HepG2 (cell line): ENCODE data around the gene CDH23. TPM values are rescaled to one million over a fixed set of nuclear protein-coding genes. Genes with fewer than 3 reads are reported as not detected.
A peak's percentile ranks its signal among the peaks of the same experiment; 100 is the strongest.

ENCODE experiments used
- ATAC-seq: fragments of 200-7000 bp; cut with Tn5 transposase; 3 replicates; pipeline ENCODE4 v1.9.1; 2020; ENCODE audit warnings: mild to moderate bottlenecking, moderate library complexity
- BruUV-seq: library from RNA; stranded (reverse); fragments of 400-500 nt; replicated peaks from 2 replicates; lab custom pipeline; 2021; lab: Mats Ljungman, UMichigan
- CTCF ChIA-PET: fragments of 300-600 bp; formaldehyde crosslinking; extraction: SDS; loops from one replicate; lab custom pipeline; 2021; ENCODE audit warnings: low total read pairs, inconsistent platforms, low intra/inter-chr PET ratio; lab: Yijun Ruan, JAX
- POLR2A ChIA-PET: fragments of 350-600 bp; sonication (Branson Sonifier 250); formaldehyde crosslinking; loops from one replicate; lab custom pipeline; 2020; ENCODE audit warnings: antibody characterized with exemption, inconsistent platforms; lab: Yijun Ruan, JAX
- DNase-seq: peaks from one replicate; pipeline ENCODE4 v3.0.0-alpha.2; 2015; ENCODE audit warnings: low spot score
- FAIRE-seq: peaks from 3 replicates; lab custom pipeline; 2011; peaks lifted over from hg19 to GRCh38; lab: Jason Lieb, UNC
- H2AFZ ChIP-seq: one replicate; pipeline ENCODE4 v1.6.1; 2011; ENCODE audit warnings: low read length, inconsistent platforms
- H3K27ac ChIP-seq: fragments of 300-600 bp; 3 replicates; pipeline ENCODE4 v1.8.0; 2011; ENCODE audit warnings: mixed run types, mild to moderate bottlenecking, mixed read lengths, low read length, inconsistent platforms; ENCODE audit not compliant: insufficient read depth; ENCODE audit errors: extremely low read length
- H3K27me3 ChIP-seq, 2 experiments: fragments of 200-600 bp in 1 of 2; 2 replicates in 1 of 2; 3 replicates in 1 of 2; pipeline versions ENCODE4 v1.6.0 to v1.8.0; 2011; ENCODE audit warnings: low read length in 2 of 2, mild to moderate bottlenecking in 2 of 2, moderate library complexity in 2 of 2, inconsistent platforms in 1 of 2; ENCODE audit not compliant: insufficient read depth in 2 of 2, control insufficient read depth in 1 of 2
- H3K36me3 ChIP-seq, 2 experiments: fragments of 200-600 bp in 1 of 2; replicated peaks in 1 of 2; 2 replicates in 1 of 2; 3 replicates in 1 of 2; pipeline versions ENCODE4 v1.5.1 to v1.8.0; 2011; ENCODE audit warnings: low read length in 2 of 2, inconsistent platforms in 1 of 2; ENCODE audit not compliant: insufficient read depth in 2 of 2, control insufficient read depth in 1 of 2
- H3K4me1 ChIP-seq: 2 replicates; pipeline ENCODE4 v1.5.1; 2012; ENCODE audit warnings: low read length, inconsistent platforms; ENCODE audit not compliant: insufficient read depth
- H3K4me2 ChIP-seq: 2 replicates; pipeline ENCODE4 v1.6.0; 2011; ENCODE audit warnings: low read depth, low read length, inconsistent platforms
- H3K4me3 ChIP-seq, 3 experiments: fragments of 200-600 bp in 1 of 3; sonication (generic), shearing (Covaris generic) in 1 of 3; replicated peaks in 1 of 3; 2 replicates each; pipeline ENCODE4 v1.5.1; 2011 to 2016; ENCODE audit warnings: low read length in 3 of 3, inconsistent platforms in 2 of 3, low read depth in 2 of 3, mild to moderate bottlenecking in 2 of 3, control low read depth in 1 of 3, mixed read lengths in 1 of 3; ENCODE audit not compliant: insufficient read depth in 1 of 3
- H3K79me2 ChIP-seq: one replicate; pipeline ENCODE4 v1.6.1; 2011; ENCODE audit warnings: low read length, inconsistent platforms; ENCODE audit not compliant: insufficient read depth
- H3K9ac ChIP-seq: 2 replicates; pipeline ENCODE4 v1.6.0; 2011; ENCODE audit warnings: mild to moderate bottlenecking, low read depth, low read length, inconsistent platforms; ENCODE audit not compliant: insufficient read depth
- H3K9me3 ChIP-seq: 2 replicates; pipeline ENCODE4 v1.5.1; 2012; ENCODE audit warnings: mild to moderate bottlenecking, low read length
- H4K20me1 ChIP-seq: 2 replicates; pipeline ENCODE4 v1.6.0; 2011; ENCODE audit warnings: inconsistent platforms, mild to moderate bottlenecking, low read length, moderate library complexity; ENCODE audit not compliant: insufficient read depth
- BCL3 ChIP-seq: sonication (generic); formaldehyde crosslinking; IDR thresholded peaks from 2 replicates; pipeline ENCODE4 v1.5.1; 2020; ENCODE audit warnings: mild to moderate bottlenecking, missing genetic modification reagents, moderate library complexity
- CCAR2 ChIP-seq: fragments of 200-400 bp; formaldehyde crosslinking; optimal IDR thresholded peaks from 2 replicates; pipeline ENCODE3; 2018; ENCODE audit warnings: low read depth, mild to moderate bottlenecking, low read length, moderate library complexity
- HIVEP1 ChIP-seq: sonication (generic); formaldehyde crosslinking; IDR thresholded peaks from 2 replicates; pipeline ENCODE4 v1.4.0; 2020; ENCODE audit warnings: mild to moderate bottlenecking, missing genetic modification reagents
- HMGXB4 ChIP-seq, 2 experiments: sonication (generic) in 1 of 2; formaldehyde crosslinking in 1 of 2; IDR thresholded peaks; 2 replicates each; pipeline versions ENCODE4 v1.4.0 to v1.6.1; 2018 to 2020; ENCODE audit warnings: missing genetic modification reagents in 2 of 2, borderline replicate concordance in 1 of 2, low read depth in 1 of 2, mild to moderate bottlenecking in 1 of 2, missing biosample characterization in 1 of 2
- JUND ChIP-seq: sonication (generic); formaldehyde crosslinking; IDR thresholded peaks from 2 replicates; pipeline ENCODE4 v1.8.0; 2022; ENCODE audit warnings: mild to moderate bottlenecking, missing genetic modification reagents
- PHF20 ChIP-seq: sonication (generic); formaldehyde crosslinking; IDR thresholded peaks from 2 replicates; pipeline ENCODE4 v1.5.0; 2020; ENCODE audit warnings: mild to moderate bottlenecking, missing genetic modification reagents
- ZBTB21 ChIP-seq: sonication (generic); formaldehyde crosslinking; IDR thresholded peaks from 2 replicates; pipeline ENCODE4 v1.4.0; 2020; ENCODE audit warnings: missing genetic modification reagents
- ZNF292 ChIP-seq: sonication (generic); formaldehyde crosslinking; IDR thresholded peaks from 2 replicates; pipeline ENCODE4 v1.8.1; 2022; ENCODE audit warnings: mild to moderate bottlenecking, low read depth, missing genetic modification reagents, borderline replicate concordance
- ZNF430 ChIP-seq: sonication (generic); formaldehyde crosslinking; IDR thresholded peaks from 2 replicates; pipeline ENCODE4 v1.9.0; 2021; ENCODE audit warnings: mild to moderate bottlenecking, missing genetic modification reagents
- ZNF441 ChIP-seq: sonication (generic); formaldehyde crosslinking; IDR thresholded peaks from 2 replicates; pipeline ENCODE4 v1.7.0; 2021; ENCODE audit warnings: missing genetic modification reagents, borderline replicate concordance
- ZNF678 ChIP-seq: sonication (generic); formaldehyde crosslinking; IDR thresholded peaks from 2 replicates; pipeline ENCODE4 v1.4.0; 2020; ENCODE audit warnings: mild to moderate bottlenecking, missing genetic modification reagents
- WGBS: methylation state at CpG from one replicate; pipeline ENCODE4 v1.1.6; 2017; ENCODE audit warnings: low lambda C conversion rate; 5-methylcytosine and 5-hydroxymethylcytosine counted together
- in situ Hi-C: cut with HindIII; loops from 2 replicates; pipeline ENCODE4 v1.10.0; 2017; ENCODE audit warnings: low pct_unique_long_range_greater_than_20kb; ENCODE audit not compliant: extremely low pct_ligation_motif_present
- intact Hi-C: fragments of 100-400 bp; cut with micrococcal nuclease; formaldehyde crosslinking; loops from one replicate; pipeline ENCODE4 v1.10.0; 2022; ENCODE audit not compliant: unreplicated experiment
- polyA plus RNA-seq, 8 experiments: library from polyadenylated mRNA; depleted of rRNA in 3 of 8; stranded (reverse) in 7 of 8; unstranded in 1 of 8; fragments of >200 nt; fragmentation: Illumina TruSeq in 4 of 8; extraction: Trizol in 4 of 8; gene quantifications; 2 replicates each; pipeline versions ENCODE4 v1.2.1 to v1.2.3, GENCODE V29; 2011 to 2016; ENCODE audit warnings: low read depth in 4 of 8, missing spikeins in 1 of 8, mixed read lengths in 1 of 8; ENCODE audit not compliant: insufficient read depth in 1 of 8
- total RNA-seq, 5 experiments: library from RNA; depleted of rRNA; stranded (reverse); fragments of >200 nt; fragmentation: Illumina TruSeq; extraction: Trizol; gene quantifications; 2 replicates each; pipeline ENCODE4 v1.2.3, GENCODE V29; 2016; ENCODE audit warnings: low read depth in 1 of 5
- TF ChIP-seq, protein P1 (sequence below): sonication (generic); formaldehyde crosslinking; conservative IDR thresholded peaks from 2 replicates; pipeline ENCODE4 v1.4.0; 2020; ENCODE audit warnings: missing genetic modification reagents
- TF ChIP-seq, protein P2 (sequence below): sonication (generic); formaldehyde crosslinking; IDR thresholded peaks from 2 replicates; pipeline ENCODE4 v1.5.0; 2020; ENCODE audit warnings: missing genetic modification reagents, mild to moderate bottlenecking, borderline replicate concordance

CDH23 gene
- total and polyA plus RNA-seq, 2 of the 13 experiments (the other 11 are each of a cell fraction or from before 2014, with no cell fraction given), result 0.13 TPM; not detected in 1

GRCh38 chr10:71854031-71854430, 457.3 kb downstream of the CDH23 start:
- no peak for ATAC-seq
- POLR2A ChIA-PET, result no interaction called here
- peaks cover 7% of the 10 kb centered on the region; the same call in 1 of the 2 replicates for H4K20me1 ChIP-seq
- CTCF ChIA-PET, result no interaction called here
- H3K9ac ChIP-seq, result no peak overlapping the region
- peak overlapping the region; percentile 5 for H2AFZ ChIP-seq
- H3K4me3 ChIP-seq, result no peak overlapping the region
- H3K27ac ChIP-seq, result no peak overlapping the region
- WGBS, result 38% methylated on average over 4 of the region's 5 CpGs
- no peak for TF ChIP-seq ZBTB21 (CRISPR knock-in tag)
- no peak for TF ChIP-seq ZNF292
- TF ChIP-seq, protein P1, sequence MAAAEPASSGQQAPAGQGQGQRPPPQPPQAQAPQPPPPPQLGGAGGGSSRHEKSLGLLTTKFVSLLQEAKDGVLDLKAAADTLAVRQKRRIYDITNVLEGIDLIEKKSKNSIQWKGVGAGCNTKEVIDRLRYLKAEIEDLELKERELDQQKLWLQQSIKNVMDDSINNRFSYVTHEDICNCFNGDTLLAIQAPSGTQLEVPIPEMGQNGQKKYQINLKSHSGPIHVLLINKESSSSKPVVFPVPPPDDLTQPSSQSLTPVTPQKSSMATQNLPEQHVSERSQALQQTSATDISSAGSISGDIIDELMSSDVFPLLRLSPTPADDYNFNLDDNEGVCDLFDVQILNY (CRISPR knock-in tag), result no peak
- TF ChIP-seq, protein P2, sequence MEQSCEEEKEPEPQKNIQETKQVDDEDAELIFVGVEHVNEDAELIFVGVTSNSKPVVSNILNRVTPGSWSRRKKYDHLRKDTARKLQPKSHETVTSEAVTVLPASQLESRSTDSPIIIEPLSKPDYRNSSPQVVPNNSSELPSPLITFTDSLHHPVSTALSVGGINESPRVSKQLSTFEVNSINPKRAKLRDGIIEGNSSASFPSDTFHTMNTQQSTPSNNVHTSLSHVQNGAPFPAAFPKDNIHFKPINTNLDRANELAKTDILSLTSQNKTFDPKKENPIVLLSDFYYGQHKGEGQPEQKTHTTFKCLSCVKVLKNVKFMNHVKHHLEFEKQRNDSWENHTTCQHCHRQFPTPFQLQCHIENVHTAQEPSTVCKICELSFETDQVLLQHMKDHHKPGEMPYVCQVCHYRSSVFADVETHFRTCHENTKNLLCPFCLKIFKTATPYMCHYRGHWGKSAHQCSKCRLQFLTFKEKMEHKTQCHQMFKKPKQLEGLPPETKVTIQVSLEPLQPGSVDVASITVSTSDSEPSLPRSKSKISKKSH (CRISPR knock-in tag), result no peak
- TF ChIP-seq PHF20 (CRISPR knock-in tag), result no peak
- no peak for TF ChIP-seq HIVEP1 (CRISPR knock-in tag)
- TF ChIP-seq JUND (CRISPR knock-in tag), result no peak
- TF ChIP-seq BCL3 (CRISPR knock-in tag), result no peak
- TF ChIP-seq CCAR2, result no peak
- no peak for TF ChIP-seq ZNF678 (CRISPR knock-in tag)
- no peak for TF ChIP-seq ZNF430 (CRISPR knock-in tag)
- TF ChIP-seq HMGXB4 (CRISPR knock-in tag; IDR thresholded peaks at IDR 0.05; ENCODE audit: borderline replicate concordance in 1 of 2, low read depth in 1 of 2), result no peak
- no peak for TF ChIP-seq ZNF441
- TF ChIP-seq, all 625 proteins: peak for 0
- H3K79me2 ChIP-seq, result peaks cover 17% of the 10 kb centered on the region
- no TSS peak for BruUV-seq
- peaks cover 21% of the 10 kb centered on the region for H3K4me1 ChIP-seq
- FAIRE-seq (no peak), DNase-seq (no peak)
- H3K9me3 ChIP-seq, result no peaks in the 10 kb centered on the region
- in situ Hi-C loops (no loop called here), intact Hi-C loops (no loop called here)
- H3K27me3 ChIP-seq, result peaks cover 3% of the 10 kb centered on the region in 2 experiments; a peak in 2 of 5 replicates
- no peaks in the 10 kb centered on the region for H3K36me3 ChIP-seq
- no peak overlapping the region for H3K4me2 ChIP-seq
